Dedifferentiated amniotic fluid mesenchymal stem cell (primary cell): ENCODE data around the gene CIROP.
"Not testable (repeated sequence)": the region's sequence is repeated elsewhere in the genome, so short reads cannot be mapped to it uniquely, and the experiment has no call there.

Experiments used
- DNase-seq: peaks from one replicate; pipeline ENCODE4 v3.0.0-alpha.2; 2016; ENCODE audit errors: extremely low spot score

The CIROP gene

DNA sequence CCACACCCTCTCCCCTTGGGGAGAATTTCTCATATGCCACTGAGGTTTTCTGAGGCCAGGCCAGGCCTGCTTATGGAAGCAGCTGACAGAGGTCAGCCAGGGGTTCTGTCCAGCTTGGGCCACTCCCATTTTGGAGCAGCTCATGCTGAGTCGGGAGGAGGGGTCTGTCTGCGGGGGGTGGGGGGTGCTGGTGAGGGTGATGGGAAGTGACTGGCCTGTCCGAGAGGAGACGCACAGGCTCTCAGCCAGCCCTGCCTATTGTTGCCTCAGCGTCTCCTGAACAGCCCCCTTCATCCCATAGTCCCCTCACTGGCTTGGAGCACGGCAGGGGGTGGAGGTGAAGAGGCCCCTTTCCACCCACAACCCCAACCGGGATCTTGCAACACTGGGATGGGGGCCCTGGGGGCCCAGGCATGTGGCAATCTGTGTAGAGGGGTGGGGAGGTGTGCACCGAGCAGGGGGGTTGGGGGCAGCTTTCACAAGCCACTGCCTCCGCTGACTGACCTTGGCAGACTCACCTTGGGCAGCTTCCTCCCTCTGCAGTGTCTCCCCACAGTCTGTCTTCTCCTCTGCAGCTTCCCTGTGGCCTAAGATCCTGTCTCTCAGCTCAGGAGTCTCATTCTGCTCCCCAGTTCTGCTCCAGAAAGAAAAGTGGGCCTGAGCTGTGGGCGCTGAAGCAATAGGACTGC lies 8.8 kb upstream of the CIROP start:
- DNase-seq = no peak

DNA sequence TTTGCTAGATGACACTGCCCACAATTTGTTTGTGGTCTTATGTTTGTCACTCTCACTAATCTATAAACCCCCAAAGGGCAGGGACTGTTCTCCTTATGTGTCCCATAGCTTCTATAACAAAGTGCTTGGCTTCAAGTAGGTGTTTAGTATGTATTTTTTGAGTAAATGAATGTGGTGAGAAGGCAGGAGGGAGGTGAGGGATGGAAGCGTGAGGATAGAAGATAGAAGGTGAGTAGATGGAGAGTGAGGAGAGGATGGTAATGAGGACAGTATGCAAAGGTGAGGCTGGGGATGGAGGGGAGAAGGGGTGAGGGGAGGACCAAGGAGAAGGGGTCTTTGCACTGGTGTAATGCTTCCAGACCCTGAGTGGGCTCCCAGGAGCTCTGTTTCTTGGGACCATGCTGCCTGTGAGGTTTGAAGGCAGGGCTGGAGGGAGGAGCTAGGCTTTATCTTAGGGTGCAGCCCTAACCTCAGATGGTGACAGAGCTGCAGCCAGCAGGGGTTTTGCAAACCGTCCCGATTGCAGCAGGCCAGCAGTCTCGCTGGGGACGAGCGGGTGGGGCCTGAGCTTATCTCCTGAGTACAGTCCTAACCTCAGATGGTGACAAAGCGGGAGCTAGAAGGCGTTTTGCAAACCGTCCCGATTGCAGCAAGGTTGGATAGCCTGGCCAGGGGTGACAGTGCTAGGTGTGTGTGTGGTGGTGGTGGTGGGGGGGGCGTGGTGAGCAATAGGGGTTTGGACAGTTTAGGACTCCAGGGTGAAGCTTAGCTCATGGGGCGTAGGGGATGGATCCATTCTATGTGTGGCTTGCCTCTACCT lies 7.8 kb upstream of the CIROP start:
- no peak for DNase-seq

DNA sequence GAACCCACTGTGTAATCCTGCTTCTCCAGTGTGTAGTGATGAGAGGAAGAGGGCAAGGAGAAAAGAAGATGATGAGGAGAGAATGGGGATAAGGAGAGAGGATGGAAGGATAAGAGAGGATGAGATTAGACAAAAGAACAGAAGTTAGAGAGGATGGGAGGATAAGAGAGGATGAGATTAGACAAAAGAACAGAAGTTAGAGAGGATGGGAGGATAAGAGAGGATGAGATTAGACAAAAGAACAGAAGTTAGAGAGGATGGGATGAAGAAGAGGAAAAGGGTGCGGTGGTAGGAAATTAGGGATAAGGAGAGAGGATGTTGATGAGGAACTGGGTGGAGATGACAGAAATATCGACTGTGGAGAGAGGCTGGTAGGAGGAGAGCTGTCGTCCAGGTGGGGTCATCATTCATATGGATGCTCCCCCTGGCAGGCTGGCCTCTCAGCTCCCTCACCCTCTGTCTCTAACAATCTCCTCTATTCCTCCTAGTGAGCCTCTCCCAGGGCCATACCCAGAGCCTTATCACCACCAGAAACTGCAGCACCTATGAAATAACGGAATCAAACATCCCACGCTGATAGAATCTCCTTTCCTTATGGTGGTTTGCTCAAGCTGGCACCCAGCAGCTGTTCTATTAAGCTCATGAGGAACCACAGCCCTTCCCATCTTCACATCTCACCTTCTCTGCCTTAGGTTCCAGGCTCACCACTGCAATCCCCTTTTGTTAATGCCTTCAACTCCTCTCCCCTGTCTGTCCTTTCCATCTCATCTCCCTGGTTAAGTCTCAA lies 6.0 kb upstream of the CIROP start:
- DNase-seq = no peak

DNA sequence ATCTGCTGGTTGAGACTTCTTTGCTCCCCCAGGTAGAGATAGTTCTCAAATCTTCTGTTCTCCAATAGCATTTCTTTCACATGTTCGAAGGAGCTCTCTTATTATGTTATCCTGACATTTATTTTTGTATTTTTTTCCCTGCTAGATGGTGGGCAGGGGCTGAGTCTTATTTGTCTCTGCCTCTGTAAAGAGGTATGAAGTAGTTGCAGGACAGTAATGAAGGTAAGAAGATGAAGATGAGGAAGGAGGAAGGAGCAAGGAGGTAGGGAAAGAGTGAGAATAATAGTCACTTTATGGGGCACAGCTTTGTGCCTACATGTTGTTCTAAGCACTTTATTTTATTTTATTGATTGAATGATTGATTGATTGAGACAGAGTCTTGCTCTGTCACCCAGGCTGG lies 5.0 kb upstream of the CIROP start:
- DNase-seq = no peak

DNA sequence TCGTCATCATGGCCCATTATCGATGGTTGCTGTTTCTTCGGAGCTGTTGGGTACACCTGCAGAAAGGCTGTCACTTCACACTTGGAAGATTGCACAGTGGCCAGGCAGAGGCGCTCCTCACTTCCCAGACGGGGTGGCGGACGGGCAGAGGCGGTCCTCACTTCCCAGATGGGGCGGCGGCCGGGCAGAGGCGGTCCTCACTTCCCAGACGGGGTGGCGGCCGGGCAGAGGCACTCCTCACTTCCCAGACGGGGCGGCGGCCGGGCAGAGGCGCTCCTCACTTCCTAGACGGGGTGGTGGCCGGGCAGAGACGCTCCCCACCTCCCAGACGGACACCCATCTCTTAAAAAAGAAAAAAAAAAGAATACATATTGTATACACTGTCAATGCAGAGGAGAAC lies 3.4 kb upstream of the CIROP start:
- DNase-seq = not testable (repeated sequence)

DNA sequence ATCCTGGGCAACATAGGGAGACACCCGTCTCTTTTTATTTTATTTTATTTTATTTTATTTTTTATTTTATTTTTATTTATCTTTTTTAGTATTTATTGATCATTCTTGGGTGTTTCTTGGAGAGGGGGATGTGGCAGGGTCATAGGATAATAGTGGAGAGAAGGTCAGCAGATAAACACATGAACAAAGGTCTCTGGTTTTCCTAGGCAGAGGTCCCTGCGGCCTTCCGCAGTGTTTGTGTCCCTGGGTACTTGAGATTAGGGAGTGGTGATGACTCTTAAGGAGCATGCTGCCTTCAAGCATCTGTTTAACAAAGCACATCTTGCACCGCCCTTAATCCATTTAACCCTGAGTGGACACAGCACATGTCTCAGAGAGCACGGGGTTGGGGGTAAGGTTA lies 2.8 kb upstream of the CIROP start:
- DNase-seq = not testable (repeated sequence)

DNA sequence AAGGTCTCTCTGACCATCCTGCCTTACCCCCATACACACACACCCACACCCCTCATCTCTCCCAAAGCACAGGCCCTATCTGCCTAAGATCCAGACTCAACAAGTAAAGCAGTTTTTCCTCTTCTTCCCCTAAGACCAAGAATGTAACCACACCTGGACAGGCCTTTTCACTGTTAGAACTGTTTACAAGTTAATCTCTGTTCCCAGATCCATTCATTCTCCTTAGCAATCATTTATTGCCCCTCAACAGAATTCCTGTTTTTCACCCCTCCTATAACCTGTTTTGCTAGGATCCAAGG lies 1.9 kb upstream of the CIROP start:
- no peak for DNase-seq

DNA sequence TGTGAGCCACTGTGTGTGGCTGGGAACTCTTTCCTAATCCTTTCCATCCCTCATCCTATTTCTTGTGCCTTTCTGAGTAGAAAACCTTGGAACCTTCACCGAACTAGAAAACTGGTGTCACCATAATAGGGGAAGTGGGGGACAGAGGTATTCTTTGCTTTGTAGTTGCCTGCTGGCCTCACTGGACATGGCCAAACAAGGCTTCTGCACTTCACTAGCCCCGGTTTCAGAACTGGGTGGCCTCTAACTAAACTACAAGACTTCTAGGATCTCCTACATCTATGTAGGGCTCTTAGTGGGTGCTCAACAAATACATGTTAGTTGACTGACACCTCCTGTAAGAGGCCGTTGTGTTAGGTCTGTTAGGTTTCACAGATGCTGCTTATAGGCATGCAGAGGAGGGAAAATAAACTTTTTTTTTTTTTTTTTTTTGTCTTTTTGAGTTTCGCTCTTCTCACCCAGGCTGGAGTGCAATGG lies 597 bp upstream of the CIROP start:
- no peak for DNase-seq

DNA sequence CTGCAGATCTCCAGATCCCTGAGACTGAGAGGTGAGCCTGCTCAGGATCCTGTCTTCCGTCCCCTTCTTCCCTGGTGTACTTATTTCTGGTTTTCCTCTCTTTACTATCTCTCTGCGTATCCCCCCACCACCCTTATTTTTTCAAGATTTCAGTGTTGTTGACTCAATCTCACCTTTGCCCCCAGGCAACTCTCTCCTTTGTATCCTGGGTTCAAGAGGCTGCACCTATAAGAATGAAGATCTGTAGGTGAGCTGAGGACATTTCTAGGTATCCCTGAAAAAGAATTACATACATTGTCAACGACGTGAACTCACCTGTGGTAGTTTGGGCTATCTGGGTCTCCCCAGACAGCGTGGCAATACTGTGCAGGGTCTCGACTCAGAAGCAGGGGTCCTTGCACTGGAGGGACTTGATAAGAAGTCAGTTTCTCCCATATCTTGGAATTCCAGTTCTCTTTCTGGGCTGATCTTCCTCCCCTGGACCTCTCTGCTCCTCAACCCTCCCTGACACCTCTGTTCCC lies 659 bp downstream of the CIROP start:
- DNase-seq = no peak

DNA sequence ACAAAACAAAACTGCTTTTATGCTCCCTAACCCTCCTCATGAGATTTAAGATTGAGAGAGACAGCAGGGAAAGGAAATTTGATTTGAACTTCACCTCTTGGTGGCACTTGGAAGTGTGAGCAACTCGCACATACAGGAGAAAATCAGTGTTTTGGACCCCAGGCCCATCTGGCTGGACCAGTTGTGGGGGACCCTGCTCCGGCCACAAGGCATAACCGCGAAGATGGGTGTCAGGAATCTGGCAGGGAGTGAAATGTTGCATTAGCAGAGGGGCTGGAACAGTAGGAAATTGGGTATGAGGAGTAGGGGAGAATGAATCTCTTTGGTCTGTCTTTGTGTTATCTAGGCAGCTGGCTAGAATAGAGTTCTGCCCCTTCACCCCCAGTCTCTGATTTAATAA lies 1.2 kb downstream of the CIROP start:
- DNase-seq = no peak

DNA sequence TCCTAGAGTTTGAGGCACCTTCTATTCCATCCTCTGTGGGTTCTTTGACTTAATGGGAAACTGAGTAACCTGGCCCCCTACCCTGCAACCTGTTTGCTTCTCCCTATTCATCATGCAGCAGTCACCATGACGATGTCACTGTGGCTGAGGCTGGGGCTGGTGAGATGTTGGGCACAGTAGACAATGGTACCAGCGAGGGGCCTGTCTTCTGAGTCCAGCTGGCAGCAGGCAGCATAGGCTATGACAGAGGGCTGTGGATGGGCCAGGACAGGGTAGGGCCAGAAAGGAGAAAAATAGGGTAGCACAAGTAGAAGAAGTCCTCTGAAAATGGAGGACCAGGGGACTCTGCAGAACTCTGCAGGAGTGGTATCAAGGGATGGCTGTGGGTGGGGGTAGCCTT lies 2.0 kb downstream of the CIROP start:
- no peak for DNase-seq

DNA sequence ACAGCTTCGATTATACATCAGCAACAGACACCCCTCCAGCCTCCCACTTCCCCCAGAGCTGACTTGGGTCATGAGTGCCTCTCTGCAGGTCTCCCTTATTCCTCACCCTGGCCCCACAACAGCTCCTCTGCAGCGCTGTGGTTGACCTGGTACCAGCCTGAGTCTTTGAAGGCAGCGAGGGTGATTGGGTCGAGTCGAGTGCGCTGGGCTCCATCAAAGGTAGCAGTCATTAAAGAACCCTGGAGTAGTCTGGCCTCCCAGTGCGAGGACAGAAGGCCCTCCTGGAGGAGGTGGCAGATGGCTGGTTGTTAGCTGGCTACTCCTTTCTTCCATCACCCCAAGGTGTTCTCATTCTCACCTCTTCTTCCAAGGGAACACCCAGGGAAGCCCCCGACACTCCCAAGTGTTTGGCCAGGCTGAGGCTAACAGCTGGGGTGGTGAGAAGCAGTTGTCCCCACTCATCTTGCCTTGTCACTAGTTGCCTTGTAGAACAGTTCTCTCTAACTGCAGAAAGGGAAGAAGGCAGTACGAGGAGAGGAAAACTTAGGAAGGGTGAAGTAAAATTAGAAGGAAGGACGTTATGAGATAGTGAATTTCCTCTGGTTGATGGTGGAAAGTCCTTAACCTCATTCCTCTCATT lies 2.7 kb downstream of the CIROP start:
- DNase-seq = no peak

DNA sequence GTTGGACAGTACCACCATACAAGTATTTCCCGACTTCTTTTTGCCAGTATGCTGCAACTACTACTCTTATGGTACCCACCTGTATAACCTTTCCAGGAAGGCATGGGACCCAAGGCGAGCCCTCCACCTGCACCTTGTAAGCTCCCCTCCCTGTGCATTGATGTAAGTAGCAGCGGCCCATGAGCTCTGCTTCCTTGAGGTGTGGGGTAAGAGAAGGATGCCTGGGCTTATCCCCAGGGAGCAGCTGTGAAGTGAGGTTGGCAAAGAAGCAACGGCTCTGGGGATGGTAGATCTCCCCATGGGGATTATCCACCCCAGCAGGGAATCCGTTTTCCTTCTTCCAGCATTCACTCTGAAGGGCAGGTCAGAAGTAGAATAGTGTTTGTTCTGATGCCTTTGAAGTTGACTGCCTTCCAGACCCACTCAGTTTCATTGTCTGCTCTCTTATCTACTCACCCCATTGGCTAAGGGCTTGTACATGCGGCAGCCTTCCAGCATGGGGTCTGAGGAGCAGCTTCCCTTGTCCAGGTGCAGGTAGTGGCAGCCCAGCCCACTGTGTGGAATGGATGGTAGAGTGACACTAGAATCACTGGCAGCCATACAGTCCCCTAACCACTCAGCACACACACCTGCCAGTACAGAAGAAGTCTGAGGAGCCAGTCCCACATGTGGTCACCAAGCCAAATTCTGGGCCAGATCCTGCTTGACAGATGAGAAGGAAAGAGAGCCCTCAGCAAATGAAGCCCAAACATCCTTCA lies 3.4 kb downstream of the CIROP start:
- DNase-seq = no peak

DNA sequence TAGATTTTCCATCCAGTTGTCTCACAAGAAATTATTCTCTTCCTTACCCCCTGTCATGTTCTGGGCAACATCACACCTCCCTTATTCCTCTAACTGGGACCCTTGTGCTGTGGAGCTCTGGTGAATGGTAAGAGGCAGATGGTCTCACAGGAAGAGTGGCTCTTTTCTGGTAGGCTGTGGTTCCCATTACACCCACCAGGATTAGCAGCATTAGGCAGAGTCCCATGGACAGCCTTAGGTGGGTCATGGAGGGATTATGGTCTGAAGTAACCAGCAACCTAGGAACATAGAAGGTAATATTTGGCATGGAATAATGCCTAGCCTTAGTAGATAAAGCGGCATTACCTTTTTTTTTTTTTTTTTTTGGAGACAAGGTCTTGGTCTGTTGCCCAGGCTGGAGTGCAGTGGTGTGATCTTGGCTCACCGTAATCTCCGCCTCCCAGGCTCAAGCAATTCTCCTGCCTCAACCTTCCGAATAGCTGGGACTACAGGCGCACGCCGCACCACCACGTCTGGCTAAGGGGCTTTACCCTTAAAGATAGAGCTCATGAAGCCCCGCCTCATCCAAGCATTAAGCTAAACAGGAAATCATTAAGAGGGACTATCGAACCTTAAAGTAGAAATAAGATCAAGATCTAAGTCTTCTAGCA lies 5.5 kb downstream of the CIROP start:
- no peak for DNase-seq

DNA sequence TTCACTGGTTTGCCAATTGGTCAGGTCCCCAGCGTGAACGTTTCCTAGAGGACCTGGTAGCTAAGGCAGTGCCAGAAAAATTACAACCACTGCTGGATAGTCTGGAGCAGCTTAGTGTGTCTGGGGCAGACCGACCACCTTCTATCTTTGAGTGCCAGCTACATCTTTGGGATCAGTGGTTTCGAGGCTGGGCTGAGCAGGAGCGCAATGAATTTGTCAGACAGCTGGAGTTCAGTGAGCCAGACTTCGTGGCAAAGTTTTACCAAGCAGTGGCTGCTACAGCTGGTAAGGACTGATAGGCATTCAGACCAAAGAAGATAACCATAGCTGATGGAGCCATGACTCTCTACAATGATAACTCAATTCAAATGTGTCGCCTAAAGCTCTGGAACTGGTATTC lies 7.0 kb downstream of the CIROP start:
- no peak for DNase-seq

DNA sequence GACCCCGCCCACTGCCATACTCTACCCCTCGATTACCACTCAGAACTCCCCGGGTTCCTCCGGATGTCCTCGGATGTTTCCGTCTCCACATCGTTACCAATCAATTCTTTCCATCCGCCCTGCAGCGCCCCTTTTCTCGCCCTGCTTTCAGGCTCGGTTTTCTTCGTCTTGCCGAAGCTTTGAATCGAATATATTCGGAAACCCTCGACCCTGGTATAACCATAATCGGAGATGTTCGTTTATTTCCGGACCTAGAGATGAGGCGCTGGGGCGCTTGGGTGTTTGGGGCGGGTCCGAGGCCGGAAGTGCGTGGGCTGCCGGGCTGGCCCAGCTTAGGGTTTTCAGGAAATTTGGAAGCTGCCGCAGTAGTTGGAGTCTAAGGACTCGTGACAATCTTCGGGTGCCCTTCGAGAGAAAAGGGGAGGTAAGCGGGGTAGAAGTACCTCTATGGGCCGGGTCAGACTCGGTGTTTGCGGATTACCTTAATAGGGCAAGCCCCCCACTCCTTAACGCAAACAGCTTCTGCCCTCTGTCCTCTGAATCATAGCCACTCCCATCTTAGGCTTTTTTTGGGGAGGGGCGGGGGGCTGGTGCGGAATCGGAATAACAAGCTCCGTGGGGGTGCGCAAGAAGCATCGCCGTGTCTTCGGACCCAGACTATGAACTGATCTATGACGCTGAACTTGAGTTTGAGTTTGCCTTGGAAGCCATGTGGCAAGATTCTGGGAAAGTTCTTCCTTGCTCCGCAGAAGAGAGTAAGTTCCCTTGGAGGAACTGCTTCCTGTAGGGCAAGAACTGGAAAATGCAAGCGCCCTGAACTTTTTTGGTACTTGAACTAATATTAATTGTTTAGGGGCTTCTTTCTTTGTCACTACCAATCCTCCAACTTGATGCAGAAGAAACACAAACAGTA lies 9.3 kb downstream of the CIROP start, which contains the start of gene C14orf119:
C14orf119 (plus strand) TSS at position 310 of the 913 bp plus-strand sequence. CDS start 2,154 bp downstream, outside the sequence.
- DNase-seq = peak; percentile 100

DNA sequence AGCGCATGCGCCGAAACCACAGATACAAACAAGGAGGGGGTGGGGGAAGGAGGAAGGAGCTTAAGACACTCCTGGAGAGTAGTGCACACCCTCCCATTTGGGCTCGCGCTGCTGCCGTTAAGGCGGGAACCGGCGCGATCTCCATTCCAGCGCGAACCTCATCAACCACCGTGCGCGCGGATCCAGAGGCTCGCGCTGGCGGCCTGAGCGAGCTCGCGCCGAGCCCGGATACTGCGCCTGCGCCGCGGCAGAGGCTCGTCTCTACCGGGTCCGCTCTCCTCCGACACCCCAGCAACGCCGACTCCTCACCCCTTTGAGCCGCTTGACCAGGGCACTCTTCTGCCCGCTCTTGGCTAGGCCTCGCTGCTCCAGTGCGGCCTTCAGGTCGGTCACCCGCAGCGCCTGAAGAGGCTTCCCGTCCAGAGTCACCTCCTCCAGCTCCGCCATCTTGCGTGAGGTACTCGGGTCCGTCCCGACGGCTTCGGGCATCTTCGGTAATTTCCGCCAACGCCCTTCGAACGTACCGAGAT lies 10.1 kb downstream of the CIROP start, which contains the start of gene ACIN1:
ACIN1 (minus strand) TSS at position 471 of the 530 bp plus-strand sequence; CDS start at position 447, 24 bp downstream.
- peak; percentile 76 for DNase-seq

DNA sequence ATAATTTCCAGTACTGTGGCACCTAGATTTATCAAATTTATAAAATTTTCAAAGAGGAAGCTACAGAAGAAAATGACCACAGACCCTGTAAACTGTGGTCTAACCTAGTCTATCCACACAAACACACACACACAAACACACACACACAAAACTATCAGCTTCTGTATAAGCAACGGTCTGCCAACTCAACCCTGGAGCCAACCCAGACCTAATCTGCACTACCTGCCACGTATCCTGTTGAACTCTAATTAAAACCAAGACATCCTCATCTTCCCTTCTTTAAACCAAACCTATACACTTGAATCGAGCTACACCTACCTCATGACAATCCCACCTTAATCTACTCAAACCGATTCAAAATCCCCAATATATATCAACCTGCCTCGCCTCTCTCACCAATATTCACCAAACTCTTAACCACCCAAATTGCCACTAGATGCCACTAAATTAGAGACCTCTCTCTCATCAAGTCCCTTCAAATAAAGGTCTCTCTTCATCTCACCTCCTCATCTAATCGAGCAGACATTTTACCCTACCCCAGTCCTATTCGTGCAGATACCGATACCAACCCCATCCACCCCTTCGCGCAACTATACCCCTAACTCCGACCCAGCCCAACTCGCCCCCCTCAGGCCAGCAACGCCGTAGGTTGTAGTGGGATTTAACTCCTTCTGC lies 10.7 kb downstream of the CIROP start:
- DNase-seq = no peak
